H1 (cell line): ENCODE results near the gene SMAD7.

ENCODE experiments used
- CREB1 ChIP-seq: IDR thresholded peaks from 2 replicates; pipeline ENCODE4 v1.6.1; 2012; ENCODE audit warnings: inconsistent platforms
- CTCF ChIP-seq, 3 experiments: IDR thresholded peaks; 1 replicate in 2 of 3; 2 replicates in 1 of 3; pipeline versions ENCODE4 v1.5.1 to v1.6.1; 2011; ENCODE audit warnings: low read length in 3 of 3, mild to moderate bottlenecking in 3 of 3, inconsistent platforms in 2 of 3, low read depth in 1 of 3, moderate library complexity in 1 of 3; ENCODE audit not compliant: insufficient read depth in 1 of 3; ENCODE audit errors: control extremely low read depth in 1 of 3
- EZH2 ChIP-seq: fragments of 200-600 bp; sonication (generic); IDR thresholded peaks from 2 replicates; pipeline ENCODE4 v1.7.1; 2012; ENCODE audit warnings: low read depth, mild to moderate bottlenecking, moderate library complexity, low read length, inconsistent platforms; ENCODE audit not compliant: severe bottlenecking
- GABPA ChIP-seq: IDR thresholded peaks from 2 replicates; pipeline ENCODE4 v1.6.1; 2011; ENCODE audit warnings: mild to moderate bottlenecking, low read length, moderate library complexity, borderline replicate concordance; ENCODE audit not compliant: insufficient read depth
- PHF8 ChIP-seq: fragments of 200-600 bp; sonication (generic); conservative IDR thresholded peaks from 2 replicates; pipeline ENCODE4 v1.7.1; 2012; ENCODE audit warnings: low read depth, mild to moderate bottlenecking, inconsistent platforms, low read length, moderate library complexity
- POLR2A ChIP-seq, 2 experiments: IDR thresholded peaks; 1 replicate in 1 of 2; 2 replicates in 1 of 2; pipeline ENCODE4 v1.6.1; 2011; ENCODE audit warnings: low read depth in 2 of 2, low read length in 2 of 2, mild to moderate bottlenecking in 2 of 2; ENCODE audit errors: control extremely low read depth in 1 of 2
- RNF2 ChIP-seq: fragments of 200-900, 300-1000 bp; sonication (generic); IDR thresholded peaks from 2 replicates; pipeline ENCODE4 v1.7.1; 2016; ENCODE audit warnings: borderline replicate concordance, low read depth, mild to moderate bottlenecking, antibody characterized with exemption, low read length; ENCODE audit not compliant: poor library complexity, severe bottlenecking; ENCODE audit errors: missing control alignments
- SAP30 ChIP-seq: fragments of 300-600 bp; sonication (generic); IDR thresholded peaks from 2 replicates; pipeline ENCODE4 v1.7.1; 2012; ENCODE audit warnings: low read length, moderate library complexity, mild to moderate bottlenecking, inconsistent platforms; ENCODE audit not compliant: insufficient read depth, insufficient replicate concordance
- SIN3A ChIP-seq, 2 experiments: IDR thresholded peaks in 1 of 2; conservative IDR thresholded peaks in 1 of 2; 2 replicates each; pipeline ENCODE4 v1.6.1; 2011 to 2012; ENCODE audit warnings: low read length in 2 of 2, improper control_type of control experiment in 1 of 2, low read depth in 1 of 2, mild to moderate bottlenecking in 1 of 2
- SP1 ChIP-seq: IDR thresholded peaks from 2 replicates; pipeline ENCODE4 v1.6.1; 2011; ENCODE audit warnings: low read depth, low read length
- SUZ12 ChIP-seq: fragments of 200-600 bp; sonication (generic); IDR thresholded peaks from 2 replicates; pipeline ENCODE4 v1.6.1; 2012; ENCODE audit warnings: mild to moderate bottlenecking, inconsistent platforms, low read length, moderate library complexity, mixed read lengths
- TBP ChIP-seq: IDR thresholded peaks from 2 replicates; pipeline ENCODE4 v1.6.1; 2011; ENCODE audit warnings: low read depth, low read length, improper control_type of control experiment
- USF2 ChIP-seq: IDR thresholded peaks from 2 replicates; pipeline ENCODE4 v1.6.1; 2011; ENCODE audit warnings: low read length, improper control_type of control experiment
- YY1 ChIP-seq: IDR thresholded peaks from 2 replicates; pipeline ENCODE4 v1.6.1; 2011; ENCODE audit warnings: low read depth, mild to moderate bottlenecking, low read length

DNA sequence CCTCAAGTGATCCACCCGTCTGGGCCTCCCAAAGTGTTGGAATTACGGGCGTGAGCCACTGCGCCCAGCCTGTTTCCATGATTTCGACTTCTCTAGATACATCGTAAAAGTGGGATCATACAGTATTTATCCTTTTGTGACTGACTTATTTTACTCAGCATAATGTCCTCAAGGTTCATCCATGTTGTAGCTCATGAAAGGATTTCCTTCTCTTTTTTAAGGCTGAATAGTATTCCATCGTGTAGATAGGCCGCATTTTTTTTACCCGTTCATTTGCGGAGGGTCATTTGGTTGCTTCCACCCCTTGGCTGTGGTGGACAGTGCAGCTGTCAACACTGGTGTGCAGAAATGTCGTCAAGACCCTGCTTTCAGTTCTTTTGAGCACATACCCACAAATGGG is 48.8 kb upstream of the SMAD7 start:
- TF ChIP-seq RNF2 (no peak), CTCF (IDR thresholded peaks at IDR 0.05; ENCODE audit: control extremely low read depth in 1 of 3, insufficient read depth in 1 of 3, low read depth in 1 of 3, low read length in 3 of 3) (no peak), EZH2 (no peak), USF2 (no peak), POLR2A (IDR thresholded peaks at IDR 0.05; ENCODE audit: control extremely low read depth in 1 of 2, low read depth in 2 of 2, low read length in 2 of 2) (no peak), CREB1 (no peak), GABPA (no peak), YY1 (no peak), SUZ12 (no peak), SP1 (no peak), TBP (no peak), PHF8 (no peak), SIN3A (conservative IDR thresholded peaks at IDR 0.05 in 1 of 2, IDR thresholded peaks at IDR 0.05 in 1 of 2; ENCODE audit: low read depth in 1 of 2, low read length in 2 of 2) (no peak), SAP30 (no peak)
